Ovary (tissue), 3 donors: Measurements from ENCODE around the gene MYO1B.

Experiments used
- EP300 ChIP-seq: sonication (generic); formaldehyde crosslinking; IDR thresholded peaks from one replicate; pipeline ENCODE4 v1.6.1; 2017; ENCODE audit warnings: antibody characterized with exemption
- POLR2A ChIP-seq: fragments of 450-650 bp; IDR thresholded peaks from one replicate; pipeline ENCODE4 v1.6.1; 2017; ENCODE audit warnings: antibody characterized with exemption, mild to moderate bottlenecking, moderate library complexity
- TF ChIP-seq, protein P1 (sequence below), 3 donors: fragments of 450-650 bp in 2 of 3; fragments of 200-600 bp in 1 of 3; IDR thresholded peaks; one replicate each; pipeline versions ENCODE4 v1.5.1 to v1.8.0; 2016 to 2022; ENCODE audit warnings: antibody characterized with exemption in 3 of 3, mild to moderate bottlenecking in 1 of 3
- donor health status: DM: no; HTN: no; CAD: no.

DNA sequence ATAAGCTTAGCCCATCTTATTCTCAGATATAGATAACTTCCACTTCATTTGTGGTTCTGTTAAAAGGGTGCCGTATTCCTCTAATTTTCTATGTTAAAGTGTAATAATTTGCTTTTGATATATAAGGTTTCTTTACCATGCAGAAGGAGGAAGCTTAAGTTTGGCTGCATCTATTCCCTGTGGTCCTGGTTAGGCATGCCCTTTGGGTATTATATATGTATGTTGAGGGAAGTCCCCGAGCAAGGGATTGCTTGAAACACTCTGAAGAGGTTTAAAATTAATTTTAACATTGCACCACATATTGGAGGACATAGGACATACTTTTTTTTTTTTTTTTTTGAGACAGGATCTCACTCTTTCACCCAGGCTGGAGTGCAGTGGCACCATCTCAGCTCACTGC, 16.9 kb upstream of the MYO1B start:
- TF ChIP-seq, protein P1, sequence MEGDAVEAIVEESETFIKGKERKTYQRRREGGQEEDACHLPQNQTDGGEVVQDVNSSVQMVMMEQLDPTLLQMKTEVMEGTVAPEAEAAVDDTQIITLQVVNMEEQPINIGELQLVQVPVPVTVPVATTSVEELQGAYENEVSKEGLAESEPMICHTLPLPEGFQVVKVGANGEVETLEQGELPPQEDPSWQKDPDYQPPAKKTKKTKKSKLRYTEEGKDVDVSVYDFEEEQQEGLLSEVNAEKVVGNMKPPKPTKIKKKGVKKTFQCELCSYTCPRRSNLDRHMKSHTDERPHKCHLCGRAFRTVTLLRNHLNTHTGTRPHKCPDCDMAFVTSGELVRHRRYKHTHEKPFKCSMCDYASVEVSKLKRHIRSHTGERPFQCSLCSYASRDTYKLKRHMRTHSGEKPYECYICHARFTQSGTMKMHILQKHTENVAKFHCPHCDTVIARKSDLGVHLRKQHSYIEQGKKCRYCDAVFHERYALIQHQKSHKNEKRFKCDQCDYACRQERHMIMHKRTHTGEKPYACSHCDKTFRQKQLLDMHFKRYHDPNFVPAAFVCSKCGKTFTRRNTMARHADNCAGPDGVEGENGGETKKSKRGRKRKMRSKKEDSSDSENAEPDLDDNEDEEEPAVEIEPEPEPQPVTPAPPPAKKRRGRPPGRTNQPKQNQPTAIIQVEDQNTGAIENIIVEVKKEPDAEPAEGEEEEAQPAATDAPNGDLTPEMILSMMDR (IDR thresholded peaks at IDR 0.05), result no peak
- TF ChIP-seq POLR2A (no peak), EP300 (no peak)
